Effector memory CD4-positive, alpha-beta T cell (primary cell): ENCODE data around the gene LDLRAD4.

ENCODE experiments used
- DNase-seq, 3 donors: peaks; one replicate each; pipeline ENCODE4 v3.0.0-alpha.2; 2020
- H3K27ac ChIP-seq: 2 replicates; pipeline ENCODE4 v1.7.0; 2013; ENCODE audit warnings: mild to moderate bottlenecking, low read length, moderate library complexity; ENCODE audit not compliant: insufficient read depth, poor library complexity, severe bottlenecking
- H3K27me3 ChIP-seq: replicated peaks from 2 replicates; pipeline ENCODE4 v1.7.0; 2013; ENCODE audit warnings: mild to moderate bottlenecking, low read length; ENCODE audit not compliant: insufficient read depth, control insufficient read depth, poor library complexity, severe bottlenecking
- H3K36me3 ChIP-seq: 2 replicates; pipeline ENCODE4 v1.7.0; 2013; ENCODE audit warnings: mild to moderate bottlenecking, low read length, moderate library complexity; ENCODE audit not compliant: control insufficient read depth, insufficient read depth
- H3K4me1 ChIP-seq: 2 replicates; pipeline ENCODE4 v1.7.0; 2013; ENCODE audit warnings: low read length, mild to moderate bottlenecking; ENCODE audit not compliant: control insufficient read depth, insufficient read depth, poor library complexity, severe bottlenecking
- H3K4me3 ChIP-seq: 2 replicates; pipeline ENCODE4 v1.7.0; 2013; ENCODE audit warnings: low read length, low read depth, mild to moderate bottlenecking; ENCODE audit not compliant: insufficient read depth, poor library complexity, severe bottlenecking
- H3K9me3 ChIP-seq: 2 replicates; pipeline ENCODE4 v1.7.0; 2013; ENCODE audit warnings: mild to moderate bottlenecking, low read length, moderate library complexity; ENCODE audit not compliant: control insufficient read depth

Gene LDLRAD4

DNA sequence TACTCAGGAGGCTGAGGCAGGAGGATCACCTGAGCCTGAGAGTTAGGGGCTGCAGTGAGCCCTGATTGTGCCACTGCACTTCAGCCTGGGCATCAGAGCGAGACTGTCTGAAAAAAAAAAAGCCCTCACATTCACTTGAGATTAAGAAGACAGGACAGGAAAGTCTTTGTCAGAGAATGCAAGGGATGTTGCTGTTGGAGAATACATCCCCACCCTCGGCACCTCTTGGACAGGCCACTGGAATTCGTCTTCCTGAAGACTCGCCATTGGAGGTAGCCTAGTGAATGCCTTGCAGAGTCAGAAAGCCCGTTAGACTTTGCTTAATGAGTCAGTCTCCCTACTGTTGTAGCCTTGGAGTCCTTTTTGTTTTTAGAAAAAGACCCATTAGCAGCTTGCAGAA, 302.2 kb downstream of the LDLRAD4 start:
- no peak for DNase-seq
- Histone ChIP-seq H3K27me3 (no peaks in the 10 kb centered on the region), H3K36me3 (peaks cover 5% of the 10 kb centered on the region), H3K4me1 (no peaks in the 10 kb centered on the region), H3K27ac (no peak overlapping the region), H3K9me3 (no peaks in the 10 kb centered on the region), H3K4me3 (no peak overlapping the region)

DNA sequence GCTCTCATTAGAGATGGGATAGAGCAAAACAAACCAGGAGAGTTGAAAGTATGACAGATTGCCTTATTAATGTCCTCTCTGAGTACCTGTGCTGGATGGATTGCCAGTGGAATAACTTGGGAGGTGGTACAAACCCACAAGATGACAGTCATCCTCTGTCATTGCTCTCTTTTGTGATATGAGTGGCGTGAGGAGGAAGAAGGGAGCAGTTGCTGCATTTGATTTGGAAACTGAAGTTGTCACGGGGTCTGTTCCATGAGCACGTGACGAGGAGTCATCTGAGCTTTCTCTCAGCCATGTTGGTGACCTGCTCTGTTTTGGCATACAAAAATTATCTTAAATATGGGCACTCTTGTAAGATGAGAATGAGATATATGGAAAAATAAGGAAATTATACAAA, 302.9 kb downstream of the LDLRAD4 start:
- Histone ChIP-seq H3K27ac (no peak overlapping the region), H3K27me3 (no peaks in the 10 kb centered on the region), H3K9me3 (no peaks in the 10 kb centered on the region), H3K4me3 (no peak overlapping the region), H3K4me1 (no peaks in the 10 kb centered on the region), H3K36me3 (peaks cover 9% of the 10 kb centered on the region)
- no peak for DNase-seq

DNA sequence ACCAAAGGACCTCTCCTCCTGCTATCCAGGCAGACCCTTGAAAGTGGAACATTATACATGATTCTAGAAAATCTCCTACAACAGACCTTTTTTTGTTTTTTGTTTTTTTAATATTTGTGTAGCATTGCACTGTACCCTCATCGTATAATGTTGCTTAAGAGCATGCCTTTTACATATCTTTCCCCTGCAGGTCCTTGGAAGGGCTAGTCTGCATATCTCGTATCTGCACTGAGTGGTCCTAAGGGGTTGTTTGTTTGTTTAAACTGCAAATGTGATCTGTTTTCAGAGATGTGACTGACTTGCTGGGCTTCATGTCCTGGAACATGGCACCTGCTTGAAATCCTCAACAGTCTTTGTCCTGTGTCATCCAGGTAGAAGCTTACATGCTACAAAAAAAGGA, 303.7 kb downstream of the LDLRAD4 start:
- DNase-seq: no peak
- Histone ChIP-seq H3K9me3 (no peaks in the 10 kb centered on the region), H3K4me3 (no peak overlapping the region), H3K27me3 (no peaks in the 10 kb centered on the region), H3K4me1 (no peaks in the 10 kb centered on the region), H3K27ac (no peak overlapping the region), H3K36me3 (peaks cover 9% of the 10 kb centered on the region)

DNA sequence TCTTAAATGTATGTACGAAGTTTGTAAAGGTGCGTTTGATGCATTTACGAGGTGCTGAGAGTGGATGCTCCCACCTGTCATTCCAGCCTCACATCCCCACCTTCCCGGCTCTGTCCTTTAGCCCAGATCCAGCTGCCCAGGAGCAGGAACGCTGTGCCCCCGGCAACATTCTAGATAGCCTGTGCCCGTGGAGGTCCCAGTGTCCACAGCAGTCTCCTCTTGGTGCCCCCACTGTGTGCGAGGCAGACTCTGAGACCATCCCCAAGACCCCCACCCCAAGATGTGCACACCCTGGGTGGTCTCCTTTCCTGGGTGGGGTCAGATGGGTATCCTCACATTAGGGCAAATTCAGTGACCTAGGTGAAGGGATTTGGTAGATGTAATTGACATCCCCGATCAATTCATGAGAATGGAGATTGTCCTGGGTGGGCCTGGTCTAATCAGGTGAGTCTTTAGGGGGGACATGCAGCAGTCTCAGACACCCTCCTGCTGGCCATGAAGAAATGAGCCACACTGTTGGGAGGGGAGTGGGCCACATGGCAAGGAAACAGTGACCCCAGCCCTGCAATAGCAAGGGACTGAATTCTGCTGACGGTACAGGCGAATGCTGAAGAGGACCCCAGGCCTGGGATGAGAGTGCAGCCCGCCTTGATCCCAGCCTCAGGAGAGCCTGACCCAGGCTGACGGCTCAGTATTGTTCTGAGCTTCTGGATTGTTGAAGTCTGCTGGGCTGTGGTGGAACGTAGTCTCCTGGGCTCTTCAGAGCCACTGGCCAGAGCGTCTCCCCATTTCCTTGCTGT, 304.5 kb downstream of the LDLRAD4 start:
- Histone ChIP-seq H3K27ac (no peak overlapping the region), H3K27me3 (no peaks in the 10 kb centered on the region), H3K36me3 (peaks cover 9% of the 10 kb centered on the region), H3K4me1 (no peaks in the 10 kb centered on the region), H3K4me3 (no peak overlapping the region), H3K9me3 (no peaks in the 10 kb centered on the region)
- DNase-seq: no peak

DNA sequence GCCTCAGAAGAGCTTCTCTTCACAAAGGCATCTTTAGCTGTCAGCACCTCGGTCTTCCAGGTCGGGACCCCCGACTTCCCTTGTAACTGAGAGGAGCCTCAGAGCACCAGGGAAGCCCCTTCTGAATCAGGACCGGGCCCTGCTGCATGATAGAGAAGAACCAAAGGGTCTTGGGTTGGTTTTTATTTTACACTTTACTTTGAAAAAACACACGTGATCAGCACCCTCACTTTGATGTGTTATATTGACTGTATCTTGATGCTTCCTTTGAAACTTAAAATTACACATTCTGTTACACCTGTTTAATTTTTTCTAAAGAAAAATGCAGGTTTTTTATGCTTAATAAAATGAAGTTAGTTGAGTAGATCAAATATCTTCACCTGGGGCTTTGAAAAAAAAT, 305.5 kb downstream of the LDLRAD4 start:
- H3K4me3 ChIP-seq: no peak overlapping the region
- H3K27me3 ChIP-seq: no peaks in the 10 kb centered on the region
- H3K36me3 ChIP-seq: peaks cover 9% of the 10 kb centered on the region
- H3K4me1 ChIP-seq: no peaks in the 10 kb centered on the region
- no peak for DNase-seq
- no peak overlapping the region for H3K27ac ChIP-seq
- H3K9me3 ChIP-seq: no peaks in the 10 kb centered on the region

DNA sequence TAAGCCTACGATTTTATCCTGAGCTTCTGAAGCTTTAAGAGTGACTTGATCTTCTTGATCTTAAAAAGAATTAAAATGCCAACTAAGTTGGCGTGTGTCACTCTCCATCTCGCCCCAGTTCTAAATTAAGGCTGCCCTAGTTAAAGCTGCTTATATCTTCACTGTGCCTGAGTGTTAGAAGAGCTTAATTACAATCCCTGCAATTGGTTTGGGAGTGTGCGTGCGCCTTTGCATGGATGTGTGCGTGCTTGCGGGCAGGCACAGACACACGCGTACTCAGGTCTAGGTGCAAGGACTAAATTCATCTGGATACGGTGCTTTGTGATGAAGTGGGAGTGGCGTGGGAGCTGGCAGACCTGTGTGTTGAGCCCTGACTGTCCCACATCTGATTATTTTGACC, 306.3 kb downstream of the LDLRAD4 start:
- DNase-seq: no peak
- Histone ChIP-seq H3K9me3 (no peaks in the 10 kb centered on the region), H3K36me3 (peaks cover 9% of the 10 kb centered on the region), H3K27me3 (no peaks in the 10 kb centered on the region), H3K4me3 (no peak overlapping the region), H3K4me1 (no peaks in the 10 kb centered on the region), H3K27ac (no peak overlapping the region)

DNA sequence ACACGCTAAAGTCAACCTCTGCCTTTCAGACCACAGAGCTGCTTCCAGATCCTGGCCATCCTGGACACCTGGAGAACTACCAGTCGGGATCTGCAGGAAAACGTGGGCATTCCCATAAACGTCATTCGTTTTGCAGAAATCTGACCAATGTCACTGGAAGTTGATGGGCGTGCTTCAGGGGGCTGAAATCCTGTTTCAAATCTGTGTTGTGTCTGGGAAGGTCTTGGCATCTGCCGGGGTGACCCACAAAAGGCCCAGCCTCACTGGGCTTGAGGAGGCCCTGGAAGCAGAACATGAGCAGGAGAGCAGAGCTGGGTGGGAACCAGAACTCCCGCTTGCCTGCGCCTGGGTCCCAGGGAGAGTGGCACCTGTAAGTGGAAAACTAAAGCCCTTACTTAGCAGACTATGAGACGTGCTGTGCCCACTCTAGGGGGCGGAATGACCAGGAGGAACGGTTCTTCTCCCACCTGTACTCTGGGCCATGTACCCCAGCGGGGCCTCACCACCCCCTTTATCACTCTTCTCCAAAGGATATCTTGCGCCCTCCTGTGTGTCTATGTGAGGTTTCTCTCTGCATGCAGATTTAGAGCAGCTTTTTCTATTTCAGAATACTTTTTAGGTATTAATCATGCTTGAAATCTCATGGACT, 306.9 kb downstream of the LDLRAD4 start:
- Histone ChIP-seq H3K27me3 (no peaks in the 10 kb centered on the region), H3K9me3 (no peaks in the 10 kb centered on the region), H3K27ac (no peak overlapping the region), H3K4me1 (no peaks in the 10 kb centered on the region), H3K36me3 (peaks cover 9% of the 10 kb centered on the region), H3K4me3 (no peak overlapping the region)
- no peak for DNase-seq

DNA sequence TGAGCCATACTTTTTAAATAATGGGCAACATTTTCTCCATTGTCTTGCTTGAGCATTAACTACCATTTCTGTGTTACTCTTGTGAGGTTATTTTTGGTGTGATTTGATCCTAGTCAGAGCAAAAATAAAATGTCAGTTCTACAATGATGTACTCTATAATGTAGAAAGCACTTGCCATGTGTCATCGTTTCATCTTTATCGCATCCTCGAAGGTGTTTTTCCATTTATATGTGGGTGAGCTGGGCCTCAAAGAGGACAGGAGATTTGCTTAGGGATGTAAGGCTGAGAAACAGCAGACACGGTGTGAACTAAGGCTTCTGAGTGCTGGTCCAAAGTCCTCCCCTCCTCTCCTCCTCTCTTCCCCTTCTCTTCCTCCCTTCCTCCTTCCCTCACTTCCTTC, 308.0 kb downstream of the LDLRAD4 start:
- Histone ChIP-seq H3K4me3 (no peak overlapping the region), H3K27me3 (no peaks in the 10 kb centered on the region), H3K9me3 (no peaks in the 10 kb centered on the region), H3K27ac (no peak overlapping the region), H3K4me1 (no peaks in the 10 kb centered on the region), H3K36me3 (peaks cover 9% of the 10 kb centered on the region)
- DNase-seq: no peak

DNA sequence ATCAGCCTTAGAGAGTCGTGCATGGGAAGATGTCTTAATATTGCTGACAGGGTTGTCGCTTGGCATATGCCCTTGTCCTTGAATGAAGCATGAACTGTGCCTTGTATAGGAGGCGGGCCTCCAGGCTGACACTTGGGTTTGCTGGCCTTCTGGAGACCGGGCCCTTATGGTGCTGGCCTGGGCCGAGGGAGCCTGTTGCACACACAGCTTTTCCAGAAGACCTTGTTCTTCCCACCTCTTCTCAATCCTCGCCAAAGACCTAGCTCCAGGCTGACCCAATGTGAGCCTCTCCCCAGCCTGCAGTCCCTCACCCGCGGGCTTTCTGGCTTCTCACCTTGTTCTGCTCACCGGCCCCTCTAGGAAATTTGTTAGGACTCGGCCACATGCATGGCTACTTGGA, 308.7 kb downstream of the LDLRAD4 start:
- no peak overlapping the region for H3K4me3 ChIP-seq
- H3K4me1 ChIP-seq: no peaks in the 10 kb centered on the region
- no peaks in the 10 kb centered on the region for H3K9me3 ChIP-seq
- no peaks in the 10 kb centered on the region for H3K27me3 ChIP-seq
- DNase-seq: no peak
- H3K27ac ChIP-seq: no peak overlapping the region
- H3K36me3 ChIP-seq: peaks cover 9% of the 10 kb centered on the region

DNA sequence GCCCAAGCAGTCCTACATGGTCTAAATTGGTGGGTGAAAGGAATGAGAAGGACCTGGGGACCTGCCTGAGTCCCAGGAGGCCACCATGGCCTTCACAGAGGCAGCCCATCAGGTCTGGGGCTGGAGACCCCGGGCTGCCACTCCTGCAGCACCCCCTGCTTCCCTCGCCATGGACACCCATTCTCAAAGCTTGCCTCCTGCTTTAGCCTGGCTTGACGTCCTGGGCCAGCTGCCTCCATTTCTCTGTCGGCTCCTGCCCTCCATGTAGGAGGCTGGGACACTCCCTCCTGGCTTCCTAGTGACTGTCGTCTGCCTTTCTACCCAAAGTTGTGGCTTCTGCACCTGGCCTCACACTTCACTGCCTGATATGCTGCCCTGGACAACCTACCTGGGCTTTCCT, 309.2 kb downstream of the LDLRAD4 start:
- Histone ChIP-seq H3K4me3 (no peak overlapping the region), H3K27me3 (no peaks in the 10 kb centered on the region), H3K9me3 (no peaks in the 10 kb centered on the region), H3K27ac (no peak overlapping the region), H3K36me3 (peaks cover 9% of the 10 kb centered on the region), H3K4me1 (no peaks in the 10 kb centered on the region)
- DNase-seq: no peak
